Motor neuron (in vitro differentiated cells): ENCODE data around the gene SLC26A11. TPM values are rescaled to one million over a fixed set of nuclear protein-coding genes. Genes with fewer than 3 reads are reported as not detected.
A peak's percentile ranks its signal among the peaks of the same experiment; 100 is the strongest.

ENCODE experiments used
- ATAC-seq, 8 experiments: fragments of 200-7000 bp; cut with Tn5 transposase; replicated peaks in 6 of 8; 2 replicates each; pipeline ENCODE4 v1.8.0; 2021; ENCODE audit warnings: mild to moderate bottlenecking in 8 of 8, moderate library complexity in 8 of 8
- H3K27ac ChIP-seq, 2 donors: fragments of 250-450 bp; sonication (Bioruptor Pico); 2 replicates each; pipeline ENCODE4 v1.9.0; 2021; ENCODE audit warnings: antibody characterized with exemption in 2 of 2, mild to moderate bottlenecking in 2 of 2, moderate library complexity in 1 of 2
- H3K4me1 ChIP-seq, 2 donors: fragments of 250-450 bp; sonication (Bioruptor Pico); replicated peaks in 1 of 2; 2 replicates each; pipeline ENCODE4 v1.6.1; 2021; ENCODE audit warnings: antibody characterized with exemption in 2 of 2, mild to moderate bottlenecking in 2 of 2, moderate library complexity in 1 of 2
- H3K4me3 ChIP-seq, 5 donors: fragments of 250-450 bp; sonication (Bioruptor Pico); 2 replicates each; pipeline ENCODE4 v1.9.0; 2021; ENCODE audit warnings: antibody characterized with exemption in 5 of 5, mild to moderate bottlenecking in 5 of 5, moderate library complexity in 4 of 5
- WGBS, 10 experiments: fragments of 450-650 bp; shearing (Covaris generic); methylation state at CpG; one replicate each; pipeline ENCODE4 v1.0.0; 2022; 5-methylcytosine and 5-hydroxymethylcytosine counted together
- in situ Hi-C, 9 experiments: fragments of 400-800 bp; cut with MboI; loops; one replicate each; pipeline ENCODE4 v1.15.0; 2021; ENCODE audit warnings: low sequenced_read_pairs in 9 of 9, low pct_unique_long_range_greater_than_20kb in 2 of 9; ENCODE audit not compliant: unreplicated experiment in 9 of 9
- total RNA-seq, 8 experiments: library from RNA; unstranded; fragments of 300-600 nt; gene quantifications; 2 replicates each; pipeline versions ENCODE4 v1.2.3 to v1.2.4, GENCODE V29; 2022

SLC26A11 gene
- total RNA-seq, 8 experiments from 2014 or later = 9.1 to 41.3 (median 18.1) TPM

- Histone ChIP-seq H3K27ac (no peak overlapping the region), H3K4me3 (no peak overlapping the region), H3K4me1 (no peaks in the 10 kb centered on the region)
- in situ Hi-C loops = no loop called here
- WGBS, 10 experiments = 60 to 100% (median 88%) methylated on average over 1 to 4 of the region's 15 CpGs; no CpG with 5 or more reads in 5 of the 10 experiments
- ATAC-seq = no peak
These were observed 18.8 kb upstream of the SLC26A11 start for GRCh38 chr17:80201446-80201845.

GRCh38 chr17:80202197-80202596, 18.0 kb upstream of the SLC26A11 start:
- no peak for ATAC-seq

GRCh38 chr17:80203471-80203963, 16.7 kb upstream of the SLC26A11 start:
- in situ Hi-C loops = no loop called here
- Histone ChIP-seq H3K4me3 (no peak overlapping the region), H3K27ac (no peak overlapping the region), H3K4me1 (no peaks in the 10 kb centered on the region)
- ATAC-seq = peak in 5 of 8 experiments; percentile 13 to 62 (median 52)
- 20% methylated on average over 2 of the region's 11 CpGs; no CpG with 5 or more reads in 9 of the 10 experiments for WGBS, 10 experiments

More at GRCh38 chr17:80202197-80202596, 18.0 kb upstream of the SLC26A11 start:
- Histone ChIP-seq H3K4me1 (no peaks in the 10 kb centered on the region), H3K27ac (no peak overlapping the region), H3K4me3 (no peak overlapping the region)
- in situ Hi-C loops = no loop called here
- WGBS, 10 experiments = 53 to 95% (median 80%) methylated on average over 3 to 15 of the region's 17 CpGs; no CpG with 5 or more reads in 5 of the 10 experiments

GRCh38 chr17:80204626-80205468, 15.4 kb upstream of the SLC26A11 start:
- Histone ChIP-seq H3K4me1 (no peaks in the 10 kb centered on the region), H3K27ac (no peak overlapping the region), H3K4me3 (no peak overlapping the region)
- ATAC-seq = peak in 3 of 8 experiments; percentile 7 to 10 (median 8)
- WGBS, 10 experiments = 50 to 100% (median 100%) methylated on average over 1 to 2 of the region's 19 CpGs; no CpG with 5 or more reads in 5 of the 10 experiments
- in situ Hi-C loops = no loop called here

- WGBS, 10 experiments = 54 to 100% (median 94%) methylated on average over 1 to 6 of the region's 13 CpGs; no CpG with 5 or more reads in 4 of the 10 experiments
- H3K4me1 ChIP-seq = no peaks in the 10 kb centered on the region
- no peak for ATAC-seq
- in situ Hi-C loops = no loop called here
- no peak overlapping the region for H3K27ac ChIP-seq
- no peak overlapping the region for H3K4me3 ChIP-seq
These were observed 14.4 kb upstream of the SLC26A11 start for GRCh38 chr17:80205811-80206210.

- H3K4me1 ChIP-seq = no peaks in the 10 kb centered on the region
- WGBS, 10 experiments = 87 to 100% (median 100%) methylated on average over 1 to 3 of the region's 16 CpGs; no CpG with 5 or more reads in 7 of the 10 experiments
- no peak overlapping the region for H3K27ac ChIP-seq
- in situ Hi-C loops = no loop called here
- H3K4me3 ChIP-seq = no peak overlapping the region
- peak in 1 of 8 experiments; percentile 16 for ATAC-seq
These were observed 12.2 kb upstream of the SLC26A11 start for GRCh38 chr17:80208050-80208449.

- 83 to 100% methylated on average over 4 to 7 of the region's 12 CpGs; no CpG with 5 or more reads in 8 of the 10 experiments for WGBS, 10 experiments
- Histone ChIP-seq H3K4me3 (no peak overlapping the region), H3K27ac (no peak overlapping the region), H3K4me1 (no peaks in the 10 kb centered on the region)
- no peak for ATAC-seq
- in situ Hi-C loops = no loop called here
These were observed 10.5 kb upstream of the SLC26A11 start for GRCh38 chr17:80209765-80210164.

GRCh38 chr17:80210348-80211108, 9.7 kb upstream of the SLC26A11 start:
- Histone ChIP-seq H3K4me3 (no peak overlapping the region), H3K4me1 (no peaks in the 10 kb centered on the region), H3K27ac (no peak overlapping the region)
- ATAC-seq = no peak
- WGBS, 10 experiments = 80 to 100% (median 95%) methylated on average over 1 to 12 of the region's 47 CpGs; no CpG with 5 or more reads in 2 of the 10 experiments
- in situ Hi-C loops = no loop called here

- ATAC-seq = no peak
- Histone ChIP-seq H3K4me3 (no peak overlapping the region), H3K4me1 (no peaks in the 10 kb centered on the region), H3K27ac (no peak overlapping the region)
- in situ Hi-C loops = no loop called here
- 94 to 100% (median 100%) methylated on average over 1 to 9 of the region's 22 CpGs; no CpG with 5 or more reads in 7 of the 10 experiments for WGBS, 10 experiments
These were observed 8.1 kb upstream of the SLC26A11 start for GRCh38 chr17:80212109-80212508.

- Histone ChIP-seq H3K27ac (no peak overlapping the region), H3K4me1 (no peaks in the 10 kb centered on the region), H3K4me3 (no peak overlapping the region)
- 75 to 100% (median 90%) methylated on average over 1 to 9 of the region's 12 CpGs; no CpG with 5 or more reads in 1 of the 10 experiments for WGBS, 10 experiments
- in situ Hi-C loops = no loop called here
- no peak for ATAC-seq
These were observed 7.7 kb upstream of the SLC26A11 start for GRCh38 chr17:80212511-80212910.

GRCh38 chr17:80212962-80213642, 7.1 kb upstream of the SLC26A11 start:
- in situ Hi-C loops = no loop called here

GRCh38 chr17:80213643-80213975, 6.6 kb upstream of the SLC26A11 start:
- ATAC-seq = peak in 1 of 8 experiments; percentile 10
- Histone ChIP-seq H3K4me1 (no peaks in the 10 kb centered on the region), H3K4me3 (no peak overlapping the region), H3K27ac (no peak overlapping the region)
- WGBS, 10 experiments = 98 to 100% methylated on average over 2 to 9 of the region's 17 CpGs; no CpG with 5 or more reads in 8 of the 10 experiments
- in situ Hi-C loops = no loop called here

More at GRCh38 chr17:80212962-80213642, 7.1 kb upstream of the SLC26A11 start:
- Histone ChIP-seq H3K27ac (no peak overlapping the region), H3K4me1 (no peaks in the 10 kb centered on the region), H3K4me3 (no peak overlapping the region)
- 84 to 97% (median 93%) methylated on average over 4 to 16 of the region's 19 CpGs; no CpG with 5 or more reads in 1 of the 10 experiments for WGBS, 10 experiments
- ATAC-seq = no peak
